Progenitor cell of endocrine pancreas (in vitro differentiated cells): ENCODE data around the gene GOSR1. TPM values are rescaled to one million over a fixed set of nuclear protein-coding genes. Genes with fewer than 3 reads are reported as not detected.

ENCODE experiments used
- DNase-seq: peaks from one replicate; pipeline ENCODE4 v3.0.0; 2021; ENCODE audit warnings: low spot score; ENCODE audit not compliant: unreplicated experiment
- H3K27ac Mint-ChIP-seq: 2 replicates; pipeline ENCODE4 v1.8.0; 2021; ENCODE audit warnings: mild to moderate bottlenecking, moderate library complexity, mixed read lengths
- H3K27me3 Mint-ChIP-seq: 2 replicates; pipeline ENCODE4 v1.8.0; 2021; ENCODE audit warnings: mixed read lengths
- H3K36me3 Mint-ChIP-seq: 2 replicates; pipeline ENCODE4 v1.8.0; 2022; ENCODE audit warnings: mixed read lengths; ENCODE audit not compliant: insufficient read depth
- H3K4me1 Mint-ChIP-seq: 2 replicates; pipeline ENCODE4 v1.8.0; 2021; ENCODE audit warnings: low read depth, mixed read lengths
- H3K4me3 Mint-ChIP-seq: 2 replicates; pipeline ENCODE4 v1.8.0; 2021; ENCODE audit warnings: low read depth, mild to moderate bottlenecking, moderate library complexity, mixed read lengths
- H3K9me3 Mint-ChIP-seq: 2 replicates; pipeline ENCODE4 v1.8.0; 2021; ENCODE audit warnings: low read depth, mixed read lengths
- CTCF ChIP-seq: fragments of 200-600 bp; sonication (generic); IDR thresholded peaks from one replicate; pipeline ENCODE4 v1.5.0; 2021; ENCODE audit warnings: antibody characterized with exemption, mild to moderate bottlenecking; ENCODE audit not compliant: unreplicated experiment
- total RNA-seq: library from RNA; stranded (reverse); gene quantifications from 2 replicates; pipeline ENCODE4 v1.2.1, GENCODE V29; 2021

The GOSR1 gene
- total RNA-seq, 1 donor from 2014 or later, result 64.9 TPM

- Mint-ChIP-seq H3K27ac (no peak overlapping the region), H3K4me3 (no peak overlapping the region), H3K9me3 (no peaks in the 10 kb centered on the region), H3K36me3 (peaks cover 25% of the 10 kb centered on the region), H3K27me3 (no peaks in the 10 kb centered on the region), H3K4me1 (peaks cover 8% of the 10 kb centered on the region)
- no peak for DNase-seq
- no peak for TF ChIP-seq CTCF
Measured at GRCh38 chr17:30482555-30482954, 5.3 kb downstream of the GOSR1 start.

GRCh38 chr17:30483159-30483558 is 6.0 kb downstream of the GOSR1 start:
- H3K4me1 Mint-ChIP-seq, result peaks cover 2% of the 10 kb centered on the region
- no peaks in the 10 kb centered on the region for H3K27me3 Mint-ChIP-seq
- no peak for TF ChIP-seq CTCF
- no peak overlapping the region for H3K4me3 Mint-ChIP-seq
- DNase-seq, result no peak
- peaks cover 25% of the 10 kb centered on the region for H3K36me3 Mint-ChIP-seq
- no peaks in the 10 kb centered on the region for H3K9me3 Mint-ChIP-seq
- H3K27ac Mint-ChIP-seq, result no peak overlapping the region

- peaks cover 40% of the 10 kb centered on the region for H3K36me3 Mint-ChIP-seq
- H3K4me1 Mint-ChIP-seq, result no peaks in the 10 kb centered on the region
- no peaks in the 10 kb centered on the region for H3K9me3 Mint-ChIP-seq
- no peak for DNase-seq
- H3K27ac Mint-ChIP-seq, result no peak overlapping the region
- no peak for TF ChIP-seq CTCF
- no peak overlapping the region for H3K4me3 Mint-ChIP-seq
- no peaks in the 10 kb centered on the region for H3K27me3 Mint-ChIP-seq
Measured at GRCh38 chr17:30493780-30494179, 16.6 kb downstream of the GOSR1 start.

- no peaks in the 10 kb centered on the region for H3K9me3 Mint-ChIP-seq
- H3K4me3 Mint-ChIP-seq, result no peak overlapping the region
- TF ChIP-seq CTCF, result no peak
- DNase-seq, result no peak
- H3K4me1 Mint-ChIP-seq, result no peaks in the 10 kb centered on the region
- H3K27me3 Mint-ChIP-seq, result no peaks in the 10 kb centered on the region
- H3K36me3 Mint-ChIP-seq, result peaks cover 47% of the 10 kb centered on the region
- no peak overlapping the region for H3K27ac Mint-ChIP-seq
Measured at GRCh38 chr17:30495586-30495985, 18.4 kb downstream of the GOSR1 start.

GRCh38 chr17:30503558-30503957 is 26.4 kb downstream of the GOSR1 start:
- H3K36me3 Mint-ChIP-seq, result peaks cover 35% of the 10 kb centered on the region
- no peak for DNase-seq
- no peak overlapping the region for H3K27ac Mint-ChIP-seq
- H3K4me3 Mint-ChIP-seq, result no peak overlapping the region
- H3K9me3 Mint-ChIP-seq, result no peaks in the 10 kb centered on the region
- H3K27me3 Mint-ChIP-seq, result no peaks in the 10 kb centered on the region
- no peak for TF ChIP-seq CTCF
- H3K4me1 Mint-ChIP-seq, result peaks cover 5% of the 10 kb centered on the region
